PFSK-1 (cell line): ENCODE data around the gene DNAH12.

Experiments
- FOXP2 ChIP-seq: optimal IDR thresholded peaks from 2 replicates; pipeline ENCODE3; 2011; ENCODE audit warnings: borderline replicate concordance, control low read depth, inconsistent platforms; ENCODE audit not compliant: insufficient read depth; ENCODE audit errors: extremely low read length, extremely low read depth
- POLR2AphosphoS5 ChIP-seq: IDR thresholded peaks from 2 replicates; pipeline ENCODE4 v1.6.1; 2012; ENCODE audit warnings: low read depth, mild to moderate bottlenecking, control low read depth, low read length, moderate library complexity
- REST ChIP-seq, 2 experiments: IDR thresholded peaks; 2 replicates each; pipeline versions ENCODE4 v1.6.1 to v1.8.0; 2011 to 2012; ENCODE audit warnings: low read depth in 2 of 2, low read length in 2 of 2, control low read depth in 1 of 2, inconsistent platforms in 1 of 2, mild to moderate bottlenecking in 1 of 2, moderate library complexity in 1 of 2; ENCODE audit not compliant: insufficient read depth in 1 of 2
- SIN3A ChIP-seq: IDR thresholded peaks from 2 replicates; pipeline ENCODE4 v1.6.1; 2012; ENCODE audit warnings: mild to moderate bottlenecking, low read length, moderate library complexity, borderline replicate concordance; ENCODE audit not compliant: insufficient read depth
- TAF1 ChIP-seq: IDR thresholded peaks from 2 replicates; pipeline ENCODE4 v1.6.1; 2012; ENCODE audit warnings: low read length, control low read depth, borderline replicate concordance; ENCODE audit not compliant: insufficient read depth

DNAH12 gene

GRCh38 chr3:57386307-57386706 lies 157.8 kb downstream of the DNAH12 start:
- TF ChIP-seq REST (IDR thresholded peaks at IDR 0.05; ENCODE audit: insufficient read depth in 1 of 2, low read depth in 2 of 2, low read length in 2 of 2) (no peak), POLR2AphosphoS5 (no peak), FOXP2 (no peak), TAF1 (no peak), SIN3A (no peak)

GRCh38 chr3:57385498-57385897 lies 158.6 kb downstream of the DNAH12 start:
- TF ChIP-seq POLR2AphosphoS5 (no peak), FOXP2 (no peak)

GRCh38 chr3:57383838-57384237 lies 160.3 kb downstream of the DNAH12 start:
- TF ChIP-seq TAF1 (no peak), REST (IDR thresholded peaks at IDR 0.05; ENCODE audit: insufficient read depth in 1 of 2, low read depth in 2 of 2, low read length in 2 of 2) (no peak), POLR2AphosphoS5 (no peak), SIN3A (no peak), FOXP2 (no peak)

GRCh38 chr3:57383406-57383805 lies 160.7 kb downstream of the DNAH12 start:
- TF ChIP-seq FOXP2, result no peak
- TF ChIP-seq SIN3A, result no peak
- no peak for TF ChIP-seq POLR2AphosphoS5
- TF ChIP-seq REST (IDR thresholded peaks at IDR 0.05; ENCODE audit: insufficient read depth in 1 of 2, low read depth in 2 of 2, low read length in 2 of 2), result no peak
- TF ChIP-seq TAF1, result no peak

GRCh38 chr3:57382933-57383332 lies 161.2 kb downstream of the DNAH12 start:
- TF ChIP-seq REST (IDR thresholded peaks at IDR 0.05; ENCODE audit: insufficient read depth in 1 of 2, low read depth in 2 of 2, low read length in 2 of 2) (no peak), FOXP2 (no peak), TAF1 (no peak), POLR2AphosphoS5 (no peak), SIN3A (no peak)
